SK-N-SH treated with all-trans-retinoic acid at 6 μM for 48 hours (cell line): ENCODE results near the gene ANO3.

Source experiments
- ATAC-seq: fragments of 200-7000 bp; cut with Tn5 transposase; 3 replicates; pipeline ENCODE4 v1.9.1; 2020; ENCODE audit warnings: mild to moderate bottlenecking, moderate library complexity
- ARNTL ChIP-seq: fragments of 450-650 bp; formaldehyde crosslinking; IDR thresholded peaks from 2 replicates; pipeline ENCODE4 v1.5.0; 2020; ENCODE audit warnings: low read depth, mild to moderate bottlenecking, moderate library complexity, borderline replicate concordance
- BACH2 ChIP-seq: fragments of 250-450 bp; sonication (Bioruptor Pico); IDR thresholded peaks from 2 replicates; pipeline ENCODE4 v1.9.0; 2021; ENCODE audit warnings: mild to moderate bottlenecking, borderline replicate concordance
- CREB5 ChIP-seq: fragments of 250-450 bp; sonication (Bioruptor Pico); IDR thresholded peaks from 2 replicates; pipeline ENCODE4 v1.5.1; 2020; ENCODE audit warnings: low read depth, mild to moderate bottlenecking, moderate library complexity
- CSDC2 ChIP-seq: fragments of 250-450 bp; sonication (Bioruptor Pico); IDR thresholded peaks from 2 replicates; pipeline ENCODE4 v1.5.0; 2020; ENCODE audit warnings: mild to moderate bottlenecking, moderate library complexity
- CSRNP3 ChIP-seq: fragments of 250-450 bp; sonication (Bioruptor Pico); IDR thresholded peaks from 2 replicates; pipeline ENCODE4 v1.5.1; 2021; ENCODE audit warnings: mild to moderate bottlenecking, moderate library complexity
- ESRRG ChIP-seq: fragments of 250-450 bp; sonication (Bioruptor Pico); IDR thresholded peaks from 2 replicates; pipeline ENCODE4 v1.6.1; 2021; ENCODE audit warnings: mild to moderate bottlenecking
- GLIS3 ChIP-seq: fragments of 250-450 bp; sonication (Bioruptor Pico); IDR thresholded peaks from 2 replicates; pipeline ENCODE4 v1.5.0; 2020; ENCODE audit warnings: mild to moderate bottlenecking, moderate library complexity
- ISL1 ChIP-seq: fragments of 250-450 bp; sonication (Bioruptor Pico); IDR thresholded peaks from 2 replicates; pipeline ENCODE4 v2.1.2; 2022; ENCODE audit warnings: mild to moderate bottlenecking, moderate library complexity
- OSR1 ChIP-seq: fragments of 250-450 bp; sonication (Bioruptor Pico); IDR thresholded peaks from 2 replicates; pipeline ENCODE4 v1.8.0; 2022; ENCODE audit warnings: moderate library complexity, mild to moderate bottlenecking, inconsistent platforms
- PATZ1 ChIP-seq: fragments of 250-450 bp; sonication (Bioruptor Pico); IDR thresholded peaks from 2 replicates; pipeline ENCODE4 v1.8.0; 2020; ENCODE audit warnings: mild to moderate bottlenecking, moderate library complexity, borderline replicate concordance
- POU6F1 ChIP-seq: fragments of 250-450 bp; sonication (Bioruptor Pico); IDR thresholded peaks from 2 replicates; pipeline ENCODE4 v1.8.0; 2021; ENCODE audit warnings: low read depth, mild to moderate bottlenecking, moderate library complexity, borderline replicate concordance
- PPARA ChIP-seq: fragments of 250-450 bp; sonication (Bioruptor Pico); IDR thresholded peaks from 2 replicates; pipeline ENCODE4 v1.5.0; 2020; ENCODE audit warnings: mild to moderate bottlenecking, borderline replicate concordance
- RARB ChIP-seq: fragments of 250-450 bp; sonication (Bioruptor Pico); IDR thresholded peaks from 2 replicates; pipeline ENCODE4 v1.8.0; 2021; ENCODE audit warnings: mild to moderate bottlenecking, moderate library complexity
- TCF4 ChIP-seq: fragments of 250-450 bp; sonication (Bioruptor Pico); IDR thresholded peaks from 2 replicates; pipeline ENCODE4 v1.8.0; 2021; ENCODE audit warnings: mild to moderate bottlenecking, moderate library complexity, borderline replicate concordance
- TSHZ2 ChIP-seq: fragments of 250-450 bp; sonication (Bioruptor Pico); IDR thresholded peaks from 2 replicates; pipeline ENCODE4 v1.5.0; 2020; ENCODE audit warnings: mild to moderate bottlenecking, moderate library complexity
- ZC3H10 ChIP-seq: fragments of 250-450 bp; sonication (Bioruptor Pico); IDR thresholded peaks from 2 replicates; pipeline ENCODE4 v1.5.1; 2021; ENCODE audit warnings: mild to moderate bottlenecking, moderate library complexity
- ZFP30 ChIP-seq: fragments of 450-650 bp; formaldehyde crosslinking; IDR thresholded peaks from 2 replicates; pipeline ENCODE4 v1.5.0; 2022; ENCODE audit warnings: mild to moderate bottlenecking, moderate library complexity
- ZNF565 ChIP-seq: fragments of 450-650 bp; formaldehyde crosslinking; conservative IDR thresholded peaks from 2 replicates; pipeline ENCODE4 v1.5.0; 2020; ENCODE audit warnings: low read depth, mild to moderate bottlenecking, moderate library complexity
- ZNF70 ChIP-seq: fragments of 450-650 bp; formaldehyde crosslinking; IDR thresholded peaks from 2 replicates; pipeline ENCODE4 v1.5.0; 2020; ENCODE audit warnings: mild to moderate bottlenecking, moderate library complexity
- ZNF8 ChIP-seq: fragments of 450-650 bp; formaldehyde crosslinking; IDR thresholded peaks from 2 replicates; pipeline ENCODE4 v1.5.0; 2020; ENCODE audit warnings: mild to moderate bottlenecking, moderate library complexity

ANO3 gene

GRCh38 chr11:26655287-26655686 lies 323.4 kb downstream of the ANO3 start (continued):
- TF ChIP-seq CREB5 (no peak), TCF4 (CRISPR knock-in tag) (no peak), OSR1 (CRISPR knock-in tag) (no peak), BACH2 (no peak), ZNF8 (no peak), ZNF70 (CRISPR knock-in tag) (no peak), PPARA (CRISPR knock-in tag) (no peak), ESRRG (no peak)

- TF ChIP-seq OSR1 (CRISPR knock-in tag) (no peak), ARNTL (CRISPR knock-in tag) (no peak), GLIS3 (CRISPR knock-in tag) (no peak), ZNF70 (CRISPR knock-in tag) (no peak), ZNF565 (CRISPR knock-in tag) (no peak), ZNF8 (no peak), ZC3H10 (CRISPR knock-in tag) (no peak), RARB (CRISPR knock-in tag) (no peak), ZFP30 (CRISPR knock-in tag) (no peak), ISL1 (CRISPR knock-in tag) (no peak), BACH2 (no peak), ESRRG (no peak), TCF4 (CRISPR knock-in tag) (no peak), TSHZ2 (CRISPR knock-in tag) (no peak)
- no peak for ATAC-seq
These were observed 331.0 kb downstream of the ANO3 start for GRCh38 chr11:26662916-26663315.

GRCh38 chr11:26665036-26665435 lies 333.1 kb downstream of the ANO3 start:
- no peak for TF ChIP-seq CSDC2
- TF ChIP-seq POU6F1 (CRISPR knock-in tag), result no peak
- no peak for ATAC-seq

GRCh38 chr11:26665946-26666345 lies 334.0 kb downstream of the ANO3 start:
- TF ChIP-seq PPARA (CRISPR knock-in tag) (no peak), TSHZ2 (CRISPR knock-in tag) (no peak), BACH2 (no peak), OSR1 (CRISPR knock-in tag) (no peak), ESRRG (no peak)
- no peak for ATAC-seq

GRCh38 chr11:26675233-26675928 lies 343.5 kb downstream of the ANO3 start:
- no peak for ATAC-seq
- TF ChIP-seq ESRRG (no peak), PATZ1 (CRISPR knock-in tag) (no peak), ZNF8 (no peak), CSRNP3 (no peak), CREB5 (no peak), PPARA (CRISPR knock-in tag) (no peak)
